H1 (cell line): ENCODE measurements around the gene JPT2. TPM values are rescaled to one million over a fixed set of nuclear protein-coding genes. Genes with fewer than 3 reads are reported as not detected.

Source experiments
- CTCF ChIA-PET: fragments of 300-600 bp; sonication (Branson Sonifier 250); formaldehyde crosslinking; loops from one replicate; lab custom pipeline; 2021; ENCODE audit not compliant: partially characterized antibody; lab: Charles Lee
- POLR2A ChIA-PET: fragments of 300-600 bp; sonication (Branson Sonifier 250); formaldehyde crosslinking; loops from one replicate; lab custom pipeline; 2021; ENCODE audit warnings: inconsistent platforms; ENCODE audit not compliant: partially characterized antibody; lab: Charles Lee
- DNase-seq, 2 experiments: peaks; one replicate each; pipeline versions ENCODE4 v3.0.0 to v3.0.0-alpha.2; 2010 to 2022; ENCODE audit warnings: low spot score in 2 of 2, low read depth in 1 of 2, mixed read lengths in 1 of 2
- FAIRE-seq: peaks from 2 replicates; lab custom pipeline; 2011; peaks lifted over from hg19 to GRCh38; lab: Jason Lieb, UNC
- H2AFZ ChIP-seq: 2 replicates; pipeline ENCODE4 v1.8.1; 2012; ENCODE audit warnings: low read length, inconsistent platforms
- H2AK5ac ChIP-seq: 2 replicates; pipeline ENCODE4 v1.6.1; 2013; ENCODE audit warnings: low read depth, low read length
- H2BK120ac ChIP-seq: replicated peaks from 2 replicates; pipeline ENCODE3; 2013; ENCODE audit warnings: low read depth, low read length, inconsistent platforms
- H2BK12ac ChIP-seq: 2 replicates; pipeline ENCODE4 v1.6.1; 2013; ENCODE audit warnings: low read depth, low read length
- H2BK15ac ChIP-seq: 2 replicates; pipeline ENCODE4 v1.6.1; 2013; ENCODE audit warnings: low read length
- H2BK20ac ChIP-seq: 2 replicates; pipeline ENCODE4 v1.6.1; 2013; ENCODE audit warnings: low read length
- H2BK5ac ChIP-seq: 2 replicates; pipeline ENCODE4 v1.6.1; 2013; ENCODE audit warnings: low read depth, low read length
- H3K14ac ChIP-seq: 2 replicates; pipeline ENCODE4 v1.6.1; 2013; ENCODE audit warnings: inconsistent platforms; ENCODE audit not compliant: insufficient read length
- H3K18ac ChIP-seq: 2 replicates; pipeline ENCODE4 v1.6.1; 2013; ENCODE audit warnings: low read length; ENCODE audit errors: extremely low read depth
- H3K23ac ChIP-seq: 2 replicates; pipeline ENCODE4 v1.6.1; 2013; ENCODE audit warnings: inconsistent platforms; ENCODE audit not compliant: insufficient read length
- H3K23me2 ChIP-seq: 2 replicates; pipeline ENCODE4 v1.6.1; 2013; ENCODE audit warnings: low read depth, low read length
- H3K27ac ChIP-seq: 2 replicates; pipeline ENCODE4 v1.6.1; 2011; ENCODE audit warnings: low read depth, low read length, inconsistent platforms
- H3K27me3 ChIP-seq, 4 experiments: replicated peaks in 1 of 4; 1 replicate in 1 of 4; 2 replicates in 3 of 4; pipeline versions ENCODE4 v1.6.1 to v1.8.1; 2011 to 2013; ENCODE audit warnings: low read length in 3 of 4, mild to moderate bottlenecking in 3 of 4, inconsistent platforms in 2 of 4, mixed read lengths in 2 of 4, moderate library complexity in 1 of 4; ENCODE audit not compliant: control insufficient read depth in 3 of 4, insufficient read depth in 3 of 4; ENCODE audit errors: extremely low read depth in 1 of 4
- H3K36me3 ChIP-seq, 4 experiments: 2 replicates each; pipeline versions ENCODE4 v1.6.1 to v1.8.1; 2011 to 2013; ENCODE audit warnings: mild to moderate bottlenecking in 4 of 4, low read length in 3 of 4, moderate library complexity in 2 of 4, control low read depth in 1 of 4, inconsistent platforms in 1 of 4; ENCODE audit not compliant: insufficient read depth in 4 of 4, control insufficient read depth in 2 of 4
- H3K4ac ChIP-seq: replicated peaks from 2 replicates; pipeline ENCODE3; 2013; ENCODE audit warnings: low read length, low read depth, mixed read lengths, inconsistent platforms; ENCODE audit not compliant: insufficient read length
- H3K4me1 ChIP-seq, 4 experiments: replicated peaks in 1 of 4; 1 replicate in 1 of 4; 2 replicates in 3 of 4; pipeline versions ENCODE4 v1.6.1 to v1.8.1; 2011 to 2013; ENCODE audit warnings: low read length in 3 of 4, inconsistent platforms in 2 of 4, mixed read lengths in 1 of 4; ENCODE audit not compliant: insufficient read depth in 4 of 4, control insufficient read depth in 3 of 4
- H3K4me2 ChIP-seq, 2 experiments: 2 replicates each; pipeline versions ENCODE4 v1.6.1 to v1.8.1; 2011 to 2013; ENCODE audit warnings: low read depth in 2 of 2, low read length in 2 of 2, control low read depth in 1 of 2, inconsistent platforms in 1 of 2, mild to moderate bottlenecking in 1 of 2; ENCODE audit not compliant: insufficient read depth in 1 of 2
- H3K4me3 ChIP-seq, 4 experiments: fragments of 200-600, 300-600 bp in 1 of 4; sonication (generic), shearing (Covaris generic), sonication (Bioruptor Twin) in 1 of 4; 2 replicates each; pipeline versions ENCODE4 v1.5.1 to v1.8.1; 2011 to 2016; ENCODE audit warnings: low read length in 4 of 4, low read depth in 3 of 4, control low read depth in 2 of 4, inconsistent platforms in 2 of 4, mild to moderate bottlenecking in 2 of 4, mixed read lengths in 1 of 4, moderate library complexity in 1 of 4; ENCODE audit not compliant: insufficient read depth in 2 of 4; ENCODE audit errors: extremely low read depth in 1 of 4
- H3K56ac ChIP-seq: replicated peaks from 2 replicates; pipeline ENCODE3; 2013; ENCODE audit warnings: low read depth, mild to moderate bottlenecking, mixed read lengths, low read length, inconsistent platforms; ENCODE audit not compliant: insufficient read length
- H3K79me1 ChIP-seq: 2 replicates; pipeline ENCODE4 v1.6.1; 2013; ENCODE audit warnings: low read depth, low read length, control low read depth
- H3K79me2 ChIP-seq, 2 experiments: 2 replicates each; pipeline versions ENCODE4 v1.6.1 to v1.8.1; 2012 to 2013; ENCODE audit warnings: low read length in 2 of 2, mild to moderate bottlenecking in 2 of 2, inconsistent platforms in 1 of 2; ENCODE audit not compliant: insufficient read depth in 2 of 2, control insufficient read depth in 1 of 2
- H3K9ac ChIP-seq, 4 experiments: replicated peaks in 1 of 4; 1 replicate in 1 of 4; 2 replicates in 3 of 4; pipeline versions ENCODE4 v1.6.1 to v1.8.1; 2011 to 2013; ENCODE audit warnings: low read depth in 3 of 4, low read length in 3 of 4, control low read depth in 2 of 4, mild to moderate bottlenecking in 2 of 4, moderate library complexity in 2 of 4, inconsistent platforms in 1 of 4; ENCODE audit errors: extremely low read depth in 1 of 4
- H3K9me3 ChIP-seq, 2 experiments: 2 replicates each; pipeline versions ENCODE4 v1.6.1 to v1.8.1; 2012 to 2013; ENCODE audit warnings: mild to moderate bottlenecking in 2 of 2, moderate library complexity in 2 of 2, control low read depth in 1 of 2, inconsistent platforms in 1 of 2, low read depth in 1 of 2, low read length in 1 of 2, mixed read lengths in 1 of 2; ENCODE audit not compliant: insufficient read depth in 2 of 2
- H4K20me1 ChIP-seq, 2 experiments: replicated peaks in 1 of 2; 2 replicates each; pipeline versions ENCODE3 to v1.8.1; 2011 to 2013; ENCODE audit warnings: inconsistent platforms in 2 of 2, low read length in 2 of 2, mild to moderate bottlenecking in 1 of 2; ENCODE audit not compliant: insufficient read depth in 2 of 2, control insufficient read depth in 1 of 2
- H4K5ac ChIP-seq: 2 replicates; pipeline ENCODE4 v1.6.1; 2013; ENCODE audit warnings: low read length, low read depth, mixed read lengths, inconsistent platforms; ENCODE audit not compliant: insufficient read length
- H4K8ac ChIP-seq: 2 replicates; pipeline ENCODE4 v1.8.0; 2013; ENCODE audit warnings: mild to moderate bottlenecking, moderate library complexity, low read length, inconsistent platforms; ENCODE audit not compliant: insufficient read depth; ENCODE audit errors: extremely low read depth
- H4K91ac ChIP-seq: replicated peaks from 2 replicates; pipeline ENCODE3; 2013; ENCODE audit warnings: low read length, mixed read lengths, inconsistent platforms; ENCODE audit not compliant: insufficient read length
- POLR2A ChIP-seq, 2 experiments: IDR thresholded peaks; 1 replicate in 1 of 2; 2 replicates in 1 of 2; pipeline ENCODE4 v1.6.1; 2011; ENCODE audit warnings: low read depth in 2 of 2, low read length in 2 of 2, mild to moderate bottlenecking in 2 of 2; ENCODE audit errors: control extremely low read depth in 1 of 2
- RFX5 ChIP-seq: IDR thresholded peaks from 2 replicates; pipeline ENCODE4 v1.6.1; 2011; ENCODE audit warnings: low read depth, low read length, improper control_type of control experiment, borderline replicate concordance
- SAP30 ChIP-seq: fragments of 300-600 bp; sonication (generic); IDR thresholded peaks from 2 replicates; pipeline ENCODE4 v1.7.1; 2012; ENCODE audit warnings: low read length, moderate library complexity, mild to moderate bottlenecking, inconsistent platforms; ENCODE audit not compliant: insufficient read depth, insufficient replicate concordance
- WGBS, 2 experiments: shearing (Covaris generic) in 1 of 2; methylation state at CpG; one replicate each; pipeline versions ENCODE4 v1.1.6 to v1.1.7; 2013 to 2015; ENCODE audit warnings: low lambda C conversion rate in 2 of 2, mixed read lengths in 2 of 2, inconsistent platforms in 1 of 2, low coverage in 1 of 2, missing lambda C conversion rate in 1 of 2; ENCODE audit not compliant: insufficient replicate concordance in 2 of 2, insufficient coverage in 1 of 2, insufficient read length in 1 of 2; ENCODE audit errors: extremely low coverage in 1 of 2, missing lambda C conversion rate in 1 of 2; 5-methylcytosine and 5-hydroxymethylcytosine counted together
- polyA plus RNA-seq, 7 experiments: library from polyadenylated mRNA; depleted of rRNA in 3 of 7; stranded (reverse) in 5 of 7; unstranded in 2 of 7; fragments of >200 nt in 5 of 7; fragments of 200-250 nt in 2 of 7; gene quantifications; 1 replicate in 5 of 7; 2 replicates in 1 of 7; 4 replicates in 1 of 7; pipeline versions ENCODE4 v1.2.1 to v1.2.3, GENCODE V29; 2011 to 2013; ENCODE audit warnings: missing spikeins in 2 of 7, mixed read lengths in 2 of 7
- total RNA-seq: library from RNA; stranded (reverse); fragmentation: NEBNext Ultra II Directional; extraction: Animal tissue kit (Norgen Biotek cat#: 25700); gene quantifications from 2 replicates; pipeline ENCODE4 v1.2.1, GENCODE V29; 2021

JPT2 gene
- total and polyA plus RNA-seq, 2 of the 8 experiments (the other 6 are each of a cell fraction or from before 2014, with no cell fraction given): 67.6 to 197 TPM

- Histone ChIP-seq H3K4me3 (no peak overlapping the region), H3K4me2 (no peak overlapping the region), H3K18ac (no peak overlapping the region), H3K14ac (no peak overlapping the region), H3K4ac (no peak overlapping the region), H3K23ac (no peak overlapping the region), H3K79me2 (0 out of 4 replicates have a peak, but pooled peaks cover 0 to 3% of the 10 kb centered on the region in 2 experiments), H3K4me1 (no peaks in the 10 kb centered on the region), H3K9me3 (no peaks in the 10 kb centered on the region), H2AFZ (no peak overlapping the region), H4K5ac (no peak overlapping the region), H3K79me1 (peaks cover 12% of the 10 kb centered on the region; the same call in 1 of the 2 replicates), H3K9ac (no peak overlapping the region; a peak in 1 of 7 replicates), H4K20me1 (peaks cover 4 to 26% of the 10 kb centered on the region in 2 experiments), H3K36me3 (peaks cover 10 to 34% (median 25%) of the 10 kb centered on the region in 4 experiments; a peak in 7 of 8 replicates), H3K27me3 (no peaks in the 10 kb centered on the region), H2BK15ac (no peak overlapping the region), H2AK5ac (no peak overlapping the region), H3K56ac (no peak overlapping the region), H4K8ac (no peak overlapping the region), H3K23me2 (no peaks in the 10 kb centered on the region), H2BK12ac (no peak overlapping the region), H4K91ac (no peak overlapping the region), H3K27ac (no peak overlapping the region), H2BK20ac (no peak overlapping the region), H2BK120ac (no peak overlapping the region), H2BK5ac (no peak overlapping the region; the same call in 1 of the 2 replicates)
- DNase-seq (no peak), FAIRE-seq (no peak)
- TF ChIP-seq POLR2A (IDR thresholded peaks at IDR 0.05; ENCODE audit: control extremely low read depth in 1 of 2, low read depth in 2 of 2, low read length in 2 of 2) (no peak), SAP30 (no peak), RFX5 (no peak)
- WGBS, 2 experiments: 93% methylated on average over 1 of the region's 1 CpG; no CpG with 5 or more reads in 1 of the 2 experiments
- ChIA-PET CTCF (no interaction called here), POLR2A (interaction anchor here (1.2 to 1.9 kb wide), 3 partner anchors 8 to 71 kb away, joined by 3 to 5 read pairs (median 4); no protein-coding TSS in a partner anchor)
These were observed 26.1 kb upstream of the JPT2 start for GRCh38 chr16:1651974-1652312.
